Measurements from ENCODE around the gene ARFGEF2. TPM values are rescaled to one million over a fixed set of nuclear protein-coding genes. Genes with fewer than 3 reads are reported as not detected.
A peak's percentile ranks its signal among the peaks of the same experiment; 100 is the strongest.

Gene ARFGEF2
- total and polyA plus RNA-seq, 7 donors: 7.8 to 36.1 (median 22.8) TPM

DNA sequence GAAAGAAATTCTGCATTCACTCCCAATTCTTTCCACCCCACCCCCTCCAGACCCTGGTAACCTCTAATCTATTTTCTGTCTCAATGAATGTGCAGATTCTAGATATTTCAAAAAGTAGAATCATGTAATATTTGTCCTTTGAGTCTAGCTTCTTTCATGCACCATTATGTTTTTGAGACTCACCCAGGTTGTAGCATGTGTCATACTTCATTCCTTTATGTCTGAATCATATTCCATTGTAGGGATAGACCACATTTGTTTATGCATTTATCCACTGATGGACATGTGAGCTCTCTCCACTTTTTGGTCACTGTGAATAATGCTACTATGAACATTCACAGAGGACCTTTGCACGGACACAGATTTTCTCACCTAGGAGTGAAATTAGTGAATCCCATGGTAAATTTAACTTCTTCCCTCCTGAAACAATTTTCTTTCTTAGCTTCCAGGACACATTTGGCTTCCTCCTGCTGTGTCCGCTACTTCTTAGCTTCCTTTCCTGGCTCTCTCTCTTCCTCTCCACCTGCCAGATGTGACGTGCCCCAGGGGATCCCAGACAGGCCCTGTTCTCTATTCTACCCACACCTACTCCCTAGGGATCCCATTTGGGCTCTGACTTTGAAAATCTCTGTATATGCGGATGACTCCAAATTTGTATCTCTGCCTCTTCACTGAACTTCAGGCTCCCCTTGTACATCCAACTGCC is 24.1 kb upstream of the ARFGEF2 start:
- Histone ChIP-seq H3K9me3 (peaks cover 6% of the 10 kb centered on the region), H3K36me3 (ENCODE audit: insufficient read depth in 1 of 2, low read depth in 1 of 2) (no peaks in the 10 kb centered on the region), H3K4me3 (no peak overlapping the region), H3K27me3 (ENCODE audit: insufficient read depth in 3 of 3, low read length in 2 of 3) (no peaks in the 10 kb centered on the region), H3K27ac (peak overlapping the region; percentile 82), H3K4me1 (peaks cover 3% of the 10 kb centered on the region)
- ATAC-seq (peak; percentile 83 to 91 (median 87)), DNase-seq (no peak)
- 33 to 34% (median 34%) methylated on average over 4 of the region's 4 CpGs for WGBS, 3 donors
- intact Hi-C loops (cut with DNase I): no loop called here
- TF ChIP-seq, protein P1, sequence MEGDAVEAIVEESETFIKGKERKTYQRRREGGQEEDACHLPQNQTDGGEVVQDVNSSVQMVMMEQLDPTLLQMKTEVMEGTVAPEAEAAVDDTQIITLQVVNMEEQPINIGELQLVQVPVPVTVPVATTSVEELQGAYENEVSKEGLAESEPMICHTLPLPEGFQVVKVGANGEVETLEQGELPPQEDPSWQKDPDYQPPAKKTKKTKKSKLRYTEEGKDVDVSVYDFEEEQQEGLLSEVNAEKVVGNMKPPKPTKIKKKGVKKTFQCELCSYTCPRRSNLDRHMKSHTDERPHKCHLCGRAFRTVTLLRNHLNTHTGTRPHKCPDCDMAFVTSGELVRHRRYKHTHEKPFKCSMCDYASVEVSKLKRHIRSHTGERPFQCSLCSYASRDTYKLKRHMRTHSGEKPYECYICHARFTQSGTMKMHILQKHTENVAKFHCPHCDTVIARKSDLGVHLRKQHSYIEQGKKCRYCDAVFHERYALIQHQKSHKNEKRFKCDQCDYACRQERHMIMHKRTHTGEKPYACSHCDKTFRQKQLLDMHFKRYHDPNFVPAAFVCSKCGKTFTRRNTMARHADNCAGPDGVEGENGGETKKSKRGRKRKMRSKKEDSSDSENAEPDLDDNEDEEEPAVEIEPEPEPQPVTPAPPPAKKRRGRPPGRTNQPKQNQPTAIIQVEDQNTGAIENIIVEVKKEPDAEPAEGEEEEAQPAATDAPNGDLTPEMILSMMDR (IDR thresholded peaks at IDR 0.05): no peak

DNA sequence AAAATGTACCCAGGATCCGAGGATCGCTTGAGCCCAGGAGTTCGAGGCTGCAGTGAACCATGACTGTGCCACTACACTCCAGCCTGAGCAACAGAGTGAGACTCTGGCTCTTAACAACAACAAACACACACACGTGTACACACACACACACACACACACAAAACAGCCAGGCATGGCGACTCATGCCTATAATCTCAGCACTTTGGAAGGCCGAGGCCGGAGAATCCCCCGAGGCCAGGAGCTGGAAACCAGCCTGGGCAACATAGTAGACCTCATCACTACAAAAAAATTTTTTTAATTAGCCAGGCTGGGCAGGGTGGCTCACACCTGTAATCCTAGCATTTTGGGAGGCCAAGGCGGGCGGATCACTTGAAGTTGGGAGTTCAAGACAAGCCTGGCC is 23.3 kb upstream of the ARFGEF2 start:
- Histone ChIP-seq H3K36me3 (ENCODE audit: insufficient read depth in 1 of 2, low read depth in 1 of 2) (no peaks in the 10 kb centered on the region), H3K27ac (peak overlapping the region; percentile 82)
- intact Hi-C loops (cut with DNase I): no loop called here

DNA sequence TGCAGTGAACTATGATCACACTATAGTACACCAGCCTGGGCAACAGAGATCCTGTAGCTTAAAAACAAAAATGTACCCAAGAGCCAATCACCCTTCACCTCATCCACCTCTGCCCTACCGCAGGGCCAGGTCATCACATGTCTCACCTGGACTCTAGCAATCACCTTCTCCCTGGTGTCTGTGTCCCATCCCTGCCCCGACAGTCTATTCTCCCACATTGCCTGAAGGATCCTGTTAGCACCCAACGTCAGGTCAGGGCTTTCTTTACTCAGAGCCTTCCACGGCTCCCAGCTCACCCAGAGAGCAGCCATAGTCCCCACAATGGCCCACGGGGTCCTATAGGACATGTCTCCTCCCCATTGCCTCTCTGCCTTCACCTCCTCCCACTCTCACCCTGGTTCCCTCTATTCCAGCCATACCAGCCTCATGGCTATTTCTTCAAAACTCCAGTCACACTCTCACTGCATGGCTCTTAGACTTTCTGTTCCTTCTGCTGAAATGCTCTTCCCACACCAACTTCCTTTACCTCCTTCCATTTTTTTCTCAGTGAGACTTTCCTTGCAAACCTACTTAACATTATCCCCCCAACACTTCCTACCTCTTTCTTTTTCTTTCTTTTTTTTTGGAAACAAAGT is 22.5 kb upstream of the ARFGEF2 start:
- intact Hi-C loops (cut with DNase I): no loop called here
- WGBS, 3 donors: 91 to 97% (median 95%) methylated on average over 5 of the region's 5 CpGs

More for the DNA sequence above, 23.3 kb upstream of the ARFGEF2 start:
- H3K4me3 ChIP-seq: no peak overlapping the region
- peaks cover 6% of the 10 kb centered on the region for H3K9me3 ChIP-seq
- WGBS, 3 donors: 64 to 82% (median 76%) methylated on average over 10 of the region's 10 CpGs
- no peaks in the 10 kb centered on the region for H3K27me3 ChIP-seq (ENCODE audit: insufficient read depth in 3 of 3, low read length in 2 of 3)
- DNase-seq (no peak), ATAC-seq (no peak)
- TF ChIP-seq, protein P1 (IDR thresholded peaks at IDR 0.05): no peak
- peaks cover 3% of the 10 kb centered on the region for H3K4me1 ChIP-seq

DNA sequence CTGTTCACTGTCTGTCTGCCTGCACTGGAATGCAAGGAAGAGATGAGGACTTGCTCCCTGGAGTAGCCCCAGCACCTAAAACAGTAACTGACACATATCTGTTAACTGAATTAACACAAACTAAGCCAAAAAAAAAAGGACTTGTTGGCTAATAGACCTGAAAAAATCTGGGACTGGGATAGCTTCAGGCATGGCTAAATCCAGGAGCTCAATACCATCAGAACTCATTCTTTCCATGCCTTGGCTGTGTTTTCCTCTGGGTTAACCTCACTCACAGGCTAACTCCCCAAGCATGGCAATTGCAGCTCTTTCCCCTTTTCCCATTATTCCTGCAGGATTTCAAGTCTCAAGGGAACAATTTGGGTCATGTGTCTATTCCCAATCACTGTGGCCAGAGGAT is 21.6 kb upstream of the ARFGEF2 start:
- Histone ChIP-seq H3K27me3 (ENCODE audit: insufficient read depth in 3 of 3, low read length in 2 of 3) (no peaks in the 10 kb centered on the region), H3K36me3 (ENCODE audit: insufficient read depth in 1 of 2, low read depth in 1 of 2) (no peaks in the 10 kb centered on the region), H3K4me1 (peaks cover 3% of the 10 kb centered on the region), H3K4me3 (no peak overlapping the region), H3K27ac (no peak overlapping the region), H3K9me3 (no peaks in the 10 kb centered on the region)
- DNase-seq (no peak), ATAC-seq (no peak)
- TF ChIP-seq, protein P1 (IDR thresholded peaks at IDR 0.05): no peak
- intact Hi-C loops (cut with DNase I): loop anchor here in 1 of 2 donors (5.0 to 10.0 kb wide), 2 partner anchors 73 to 1235 kb away; partner anchors contain the start of gene PREX1

More for the DNA sequence above, 22.5 kb upstream of the ARFGEF2 start:
- H3K9me3 ChIP-seq: peaks cover under 1% of the 10 kb centered on the region
- DNase-seq (no peak), ATAC-seq (no peak)
- H3K36me3 ChIP-seq (ENCODE audit: insufficient read depth in 1 of 2, low read depth in 1 of 2): no peaks in the 10 kb centered on the region
- H3K27ac ChIP-seq: no peak overlapping the region
- H3K27me3 ChIP-seq (ENCODE audit: insufficient read depth in 3 of 3, low read length in 2 of 3): no peaks in the 10 kb centered on the region
- TF ChIP-seq, protein P1 (IDR thresholded peaks at IDR 0.05): no peak
- H3K4me3 ChIP-seq: no peak overlapping the region
- peaks cover 3% of the 10 kb centered on the region for H3K4me1 ChIP-seq
